ENCODE data around the gene MAGI1. TPM values are rescaled to one million over a fixed set of nuclear protein-coding genes. Genes with fewer than 3 reads are reported as not detected.

Gene MAGI1
- total RNA-seq, 5 donors from 2014 or later (not counting 1 experiment from before 2014, with no cell fraction given) = 0.23 to 0.63 (median 0.29) TPM

GRCh38 chr3:65604863-65605526, 433.7 kb downstream of the MAGI1 start:
- DNase-seq (no peak), ATAC-seq (replicated peaks in 1 of 4) (no peak)
- Histone ChIP-seq H3K4me3 (ENCODE audit: control insufficient read depth in 1 of 2, extremely low read depth in 1 of 2, low read length in 1 of 2) (no peak overlapping the region), H3K36me3 (ENCODE audit: control insufficient read depth in 2 of 2, extremely low read depth in 1 of 2, insufficient read depth in 1 of 2, low read length in 1 of 2) (no peaks in the 10 kb centered on the region), H3K4me1 (ENCODE audit: control insufficient read depth in 1 of 2, extremely low read depth in 1 of 2, insufficient read depth in 2 of 2, low read length in 2 of 2) (no peaks in the 10 kb centered on the region), H3K27ac (ENCODE audit: low read length) (no peak overlapping the region), H3K27me3 (replicated peaks in 1 of 2; ENCODE audit: control insufficient read depth in 2 of 2, extremely low read depth in 1 of 2, insufficient read depth in 2 of 2, low read length in 1 of 2) (no peaks in the 10 kb centered on the region), H3K9me3 (no peaks in the 10 kb centered on the region)
- Mint-ChIP-seq H3K36me3 (no peaks in the 10 kb centered on the region), H3K9me3 (peaks cover 0 to 6% (median 2%) of the 10 kb centered on the region in 3 donors), H3K27me3 (peaks cover 0 to 5% of the 10 kb centered on the region in 2 donors), H3K27ac (no peak overlapping the region), H3K4me3 (no peak overlapping the region), H3K4me1 (no peaks in the 10 kb centered on the region)
- WGBS (ENCODE audit: insufficient coverage) = no CpG with 5 or more reads among the region's 3 CpGs
- ChIA-PET CTCF (no interaction called here), POLR2A (no interaction called here)

GRCh38 chr3:65603631-65604030, 435.1 kb downstream of the MAGI1 start:
- H3K9me3 ChIP-seq = no peaks in the 10 kb centered on the region
- ChIA-PET POLR2A (no interaction called here), CTCF (no interaction called here)
- H3K36me3 ChIP-seq (ENCODE audit: control insufficient read depth in 2 of 2, extremely low read depth in 1 of 2, insufficient read depth in 1 of 2, low read length in 1 of 2) = no peaks in the 10 kb centered on the region
- H3K4me1 ChIP-seq (ENCODE audit: control insufficient read depth in 1 of 2, extremely low read depth in 1 of 2, insufficient read depth in 2 of 2, low read length in 2 of 2) = no peaks in the 10 kb centered on the region
- H3K36me3 Mint-ChIP-seq = no peaks in the 10 kb centered on the region
- H3K9me3 Mint-ChIP-seq = peaks cover 0 to 6% (median 0%) of the 10 kb centered on the region in 3 donors
- no peak overlapping the region for H3K27ac Mint-ChIP-seq
- no peak for DNase-seq
- ATAC-seq (replicated peaks in 1 of 4) = no peak
- WGBS (ENCODE audit: insufficient coverage) = 90% methylated on average over 2 of the region's 4 CpGs
- H3K4me3 ChIP-seq (ENCODE audit: control insufficient read depth in 1 of 2, extremely low read depth in 1 of 2, low read length in 1 of 2) = no peak overlapping the region
- H3K27me3 Mint-ChIP-seq = peaks cover 8 to 11% of the 10 kb centered on the region in 2 donors
- no peak overlapping the region for H3K4me3 Mint-ChIP-seq
- peaks cover 0 to 5% of the 10 kb centered on the region in 2 experiments for H3K27me3 ChIP-seq (replicated peaks in 1 of 2; ENCODE audit: control insufficient read depth in 2 of 2, extremely low read depth in 1 of 2, insufficient read depth in 2 of 2, low read length in 1 of 2)
- no peaks in the 10 kb centered on the region for H3K4me1 Mint-ChIP-seq
- H3K27ac ChIP-seq (ENCODE audit: low read length) = no peak overlapping the region

GRCh38 chr3:65600888-65601287, 437.8 kb downstream of the MAGI1 start:
- 100% methylated on average over 1 of the region's 2 CpGs for WGBS (ENCODE audit: insufficient coverage)
- CTCF ChIA-PET = no interaction called here

GRCh38 chr3:65597952-65598413, 440.7 kb downstream of the MAGI1 start:
- DNase-seq (no peak), ATAC-seq (replicated peaks in 1 of 4) (no peak)
- H3K4me1 Mint-ChIP-seq = no peaks in the 10 kb centered on the region
- H3K4me3 Mint-ChIP-seq = no peak overlapping the region
- WGBS (ENCODE audit: insufficient coverage) = 15% methylated on average over 7 of the region's 20 CpGs
- no peaks in the 10 kb centered on the region for H3K36me3 ChIP-seq (ENCODE audit: control insufficient read depth in 2 of 2, extremely low read depth in 1 of 2, insufficient read depth in 1 of 2, low read length in 1 of 2)
- H3K27ac ChIP-seq (ENCODE audit: low read length) = no peak overlapping the region
- no peak overlapping the region for H3K27ac Mint-ChIP-seq
- CTCF ChIA-PET = no interaction called here
- H3K9me3 ChIP-seq = no peaks in the 10 kb centered on the region
- H3K9me3 Mint-ChIP-seq = peaks cover 0 to 4% (median 0%) of the 10 kb centered on the region in 3 donors
- POLR2A ChIA-PET = no interaction called here
- peaks cover 24 to 28% of the 10 kb centered on the region in 2 donors for H3K27me3 Mint-ChIP-seq
- H3K4me1 ChIP-seq (ENCODE audit: control insufficient read depth in 1 of 2, extremely low read depth in 1 of 2, insufficient read depth in 2 of 2, low read length in 2 of 2) = no peaks in the 10 kb centered on the region
- H3K4me3 ChIP-seq (ENCODE audit: control insufficient read depth in 1 of 2, extremely low read depth in 1 of 2, low read length in 1 of 2) = no peak overlapping the region
- peaks cover 9 to 18% of the 10 kb centered on the region in 2 experiments for H3K27me3 ChIP-seq (replicated peaks in 1 of 2; ENCODE audit: control insufficient read depth in 2 of 2, extremely low read depth in 1 of 2, insufficient read depth in 2 of 2, low read length in 1 of 2)
- no peaks in the 10 kb centered on the region for H3K36me3 Mint-ChIP-seq

More at GRCh38 chr3:65600888-65601287, 437.8 kb downstream of the MAGI1 start:
- no peak overlapping the region for H3K4me3 Mint-ChIP-seq
- H3K36me3 ChIP-seq (ENCODE audit: control insufficient read depth in 2 of 2, extremely low read depth in 1 of 2, insufficient read depth in 1 of 2, low read length in 1 of 2) = no peaks in the 10 kb centered on the region
- POLR2A ChIA-PET = no interaction called here
- DNase-seq (no peak), ATAC-seq (replicated peaks in 1 of 4) (no peak)
- H3K27me3 Mint-ChIP-seq = peaks cover 22 to 24% of the 10 kb centered on the region in 2 donors
- no peak overlapping the region for H3K4me3 ChIP-seq (ENCODE audit: control insufficient read depth in 1 of 2, extremely low read depth in 1 of 2, low read length in 1 of 2)
- no peaks in the 10 kb centered on the region for H3K36me3 Mint-ChIP-seq
- no peak overlapping the region for H3K27ac ChIP-seq (ENCODE audit: low read length)
- H3K9me3 ChIP-seq = no peaks in the 10 kb centered on the region
- no peak overlapping the region for H3K27ac Mint-ChIP-seq
- peaks cover 9 to 18% of the 10 kb centered on the region in 2 experiments for H3K27me3 ChIP-seq (replicated peaks in 1 of 2; ENCODE audit: control insufficient read depth in 2 of 2, extremely low read depth in 1 of 2, insufficient read depth in 2 of 2, low read length in 1 of 2)
- no peaks in the 10 kb centered on the region for H3K4me1 ChIP-seq (ENCODE audit: control insufficient read depth in 1 of 2, extremely low read depth in 1 of 2, insufficient read depth in 2 of 2, low read length in 2 of 2)
- H3K9me3 Mint-ChIP-seq = peaks cover 0 to 4% (median 0%) of the 10 kb centered on the region in 3 donors
- H3K4me1 Mint-ChIP-seq = no peaks in the 10 kb centered on the region

GRCh38 chr3:65597226-65597951, 441.3 kb downstream of the MAGI1 start:
- Mint-ChIP-seq H3K4me3 (no peak overlapping the region), H3K9me3 (peaks cover 0 to 4% (median 0%) of the 10 kb centered on the region in 3 donors), H3K4me1 (no peaks in the 10 kb centered on the region), H3K27ac (no peak overlapping the region), H3K36me3 (no peaks in the 10 kb centered on the region), H3K27me3 (peaks cover 24 to 28% of the 10 kb centered on the region in 2 donors)
- Histone ChIP-seq H3K27me3 (replicated peaks in 1 of 2; ENCODE audit: control insufficient read depth in 2 of 2, extremely low read depth in 1 of 2, insufficient read depth in 2 of 2, low read length in 1 of 2) (peaks cover 9 to 18% of the 10 kb centered on the region in 2 experiments), H3K36me3 (ENCODE audit: control insufficient read depth in 2 of 2, extremely low read depth in 1 of 2, insufficient read depth in 1 of 2, low read length in 1 of 2) (no peaks in the 10 kb centered on the region), H3K4me3 (ENCODE audit: control insufficient read depth in 1 of 2, extremely low read depth in 1 of 2, low read length in 1 of 2) (no peak overlapping the region), H3K4me1 (ENCODE audit: control insufficient read depth in 1 of 2, extremely low read depth in 1 of 2, insufficient read depth in 2 of 2, low read length in 2 of 2) (no peaks in the 10 kb centered on the region), H3K9me3 (no peaks in the 10 kb centered on the region), H3K27ac (ENCODE audit: low read length) (no peak overlapping the region)
- ATAC-seq (replicated peaks in 1 of 4) (no peak), DNase-seq (no peak)
- ChIA-PET POLR2A (no interaction called here), CTCF (no interaction called here)
- 8% methylated on average over 17 of the region's 34 CpGs for WGBS (ENCODE audit: insufficient coverage)

GRCh38 chr3:65596571-65597225, 442.0 kb downstream of the MAGI1 start:
- no peak for DNase-seq
- Mint-ChIP-seq H3K4me1 (no peaks in the 10 kb centered on the region), H3K4me3 (no peak overlapping the region), H3K27ac (no peak overlapping the region), H3K36me3 (no peaks in the 10 kb centered on the region), H3K9me3 (peaks cover 0 to 4% (median 0%) of the 10 kb centered on the region in 3 donors), H3K27me3 (peaks cover 24 to 28% of the 10 kb centered on the region in 2 donors)
- no peaks in the 10 kb centered on the region for H3K4me1 ChIP-seq (ENCODE audit: control insufficient read depth in 1 of 2, extremely low read depth in 1 of 2, insufficient read depth in 2 of 2, low read length in 2 of 2)
- no peak for ATAC-seq (replicated peaks in 1 of 4)
- H3K27ac ChIP-seq (ENCODE audit: low read length) = no peak overlapping the region
- no peak overlapping the region for H3K4me3 ChIP-seq (ENCODE audit: control insufficient read depth in 1 of 2, extremely low read depth in 1 of 2, low read length in 1 of 2)
- no peaks in the 10 kb centered on the region for H3K36me3 ChIP-seq (ENCODE audit: control insufficient read depth in 2 of 2, extremely low read depth in 1 of 2, insufficient read depth in 1 of 2, low read length in 1 of 2)
- POLR2A ChIA-PET = no interaction called here
- no peaks in the 10 kb centered on the region for H3K9me3 ChIP-seq
- H3K27me3 ChIP-seq (replicated peaks in 1 of 2; ENCODE audit: control insufficient read depth in 2 of 2, extremely low read depth in 1 of 2, insufficient read depth in 2 of 2, low read length in 1 of 2) = peaks cover 9 to 18% of the 10 kb centered on the region in 2 experiments
- 14% methylated on average over 12 of the region's 13 CpGs for WGBS (ENCODE audit: insufficient coverage)
- CTCF ChIA-PET = no interaction called here
